Measurements from ENCODE around the gene RNF182. TPM values are rescaled to one million over a fixed set of nuclear protein-coding genes. Genes with fewer than 3 reads are reported as not detected.

RNF182 gene
- total and polyA plus RNA-seq, 9 of the 15 experiments (the other 6 are each of a cell fraction or from before 2014, with no cell fraction given), result 12.8 to 22.8 (median 17.5) TPM

GRCh38 chr6:13924146-13924948, 405 bp upstream of the RNF182 start (continued):
- TF ChIP-seq YY1 (IDR thresholded peaks at IDR 0.05; ENCODE audit: borderline replicate concordance in 1 of 3, control insufficient read depth in 1 of 3, extremely low read depth in 1 of 3, insufficient read depth in 3 of 3, insufficient read length in 1 of 3, insufficient replicate concordance in 2 of 3, low read depth in 1 of 3, low read length in 2 of 3) (peak in 1 of 3 experiments; percentile 16), TOE1 (IDR thresholded peaks at IDR 0.05; ENCODE audit: borderline replicate concordance) (peak; percentile 59; the same call in 1 of the 2 replicates), TOE1 (CRISPR knock-in tag; IDR thresholded peaks at IDR 0.05; ENCODE audit: borderline replicate concordance, low read depth) (no peak), NKRF (IDR thresholded peaks at IDR 0.05; ENCODE audit: borderline replicate concordance) (peak; percentile 68; the same call in 1 of the 2 replicates), TCF3 (CRISPR knock-in tag; IDR thresholded peaks at IDR 0.05) (0 out of 2 replicates have a peak, but pooled peaks have one; percentile 18), CHCHD3 (CRISPR knock-in tag; IDR thresholded peaks at IDR 0.05) (no peak), HNRNPLL (IDR thresholded peaks at IDR 0.05; ENCODE audit: low read depth, low read length, poor library complexity, severe bottlenecking) (peak; percentile 28), MAX (CRISPR knock-in tag; IDR thresholded peaks at IDR 0.05) (peak; percentile 50; the same call in 1 of the 2 replicates), ZNF444 (CRISPR knock-in tag; IDR thresholded peaks at IDR 0.05) (0 out of 2 replicates have a peak, but pooled peaks have one; percentile 20), ZFP36 (IDR thresholded peaks at IDR 0.05; ENCODE audit: low read depth, low read length, partially characterized antibody) (no peak), CSDE1 (IDR thresholded peaks at IDR 0.05) (peak in 1 of 2 experiments; percentile 79; a peak in 2 of 4 replicates), FOSL1 (tag; conservative IDR thresholded peaks at IDR 0.05) (peak; percentile 72), ZBTB40 (IDR thresholded peaks at IDR 0.05) (peak; percentile 73), ZBTB40 (CRISPR knock-in tag; IDR thresholded peaks at IDR 0.05) (no peak), SP1 (CRISPR knock-in tag; IDR thresholded peaks at IDR 0.05) (peak; percentile 9; the same call in 1 of the 2 replicates)
